ENCODE measurements around the gene DHX34.

The DHX34 gene

GRCh38 chr19:47315125-47315821 lies 33.8 kb upstream of the DHX34 start:
- peaks cover 0 to 24% (median 6%) of the 10 kb centered on the region in 5 experiments for H3K27me3 ChIP-seq (replicated peaks in 2 of 5; ENCODE audit: control insufficient read depth in 4 of 5, insufficient read depth in 5 of 5, low read length in 4 of 5)
- DNase-seq = peak; percentile 39 to 78 (median 73)
- H3K4me1 ChIP-seq (ENCODE audit: control extremely low read depth in 1 of 4, control insufficient read depth in 4 of 4, insufficient read depth in 4 of 4, low read length in 3 of 4) = peaks cover 0 to 6% (median 2%) of the 10 kb centered on the region in 4 experiments
- POLR2A ChIA-PET = no interaction called here
- 47% methylated on average over 10 of the region's 12 CpGs for WGBS (ENCODE audit: insufficient coverage)
- no peaks in the 10 kb centered on the region for H3K9me3 ChIP-seq (ENCODE audit: control extremely low read depth in 1 of 5, control insufficient read depth in 4 of 5, insufficient read depth in 2 of 5, low read depth in 1 of 5, low read length in 4 of 5)
- H3K36me3 ChIP-seq (ENCODE audit: control insufficient read depth in 4 of 4, insufficient read depth in 4 of 4, low read length in 3 of 4) = no peaks in the 10 kb centered on the region
- H3K4me3 ChIP-seq (ENCODE audit: control insufficient read depth in 1 of 7, extremely low read depth in 1 of 7, insufficient read depth in 4 of 7, low read depth in 2 of 7, low read length in 6 of 7) = no peak overlapping the region
- CTCF ChIA-PET = interaction anchor here (0.7 to 1.6 kb wide), 4 partner anchors 9 to 31 kb away, joined by 3 to 4 read pairs (median 4); no protein-coding TSS in a partner anchor
- peak overlapping the region in 1 of 2 experiments; percentile 41 for H3K27ac ChIP-seq (ENCODE audit: insufficient read depth in 1 of 2, low read depth in 1 of 2, low read length in 2 of 2, poor library complexity in 1 of 2, severe bottlenecking in 2 of 2)

- no peak for DNase-seq
- 100% methylated on average over 3 of the region's 4 CpGs for WGBS (ENCODE audit: insufficient coverage)
- Histone ChIP-seq H3K36me3 (ENCODE audit: control insufficient read depth in 4 of 4, insufficient read depth in 4 of 4, low read length in 3 of 4) (no peaks in the 10 kb centered on the region), H3K27me3 (replicated peaks in 2 of 5; ENCODE audit: control insufficient read depth in 4 of 5, insufficient read depth in 5 of 5, low read length in 4 of 5) (peaks cover 0 to 16% (median 2%) of the 10 kb centered on the region in 5 experiments), H3K9me3 (ENCODE audit: control extremely low read depth in 1 of 5, control insufficient read depth in 4 of 5, insufficient read depth in 2 of 5, low read depth in 1 of 5, low read length in 4 of 5) (peaks cover 0 to 4% (median 0%) of the 10 kb centered on the region in 5 experiments), H3K4me1 (ENCODE audit: control extremely low read depth in 1 of 4, control insufficient read depth in 4 of 4, insufficient read depth in 4 of 4, low read length in 3 of 4) (peaks cover 0 to 6% (median 2%) of the 10 kb centered on the region in 4 experiments), H3K27ac (ENCODE audit: insufficient read depth in 1 of 2, low read depth in 1 of 2, low read length in 2 of 2, poor library complexity in 1 of 2, severe bottlenecking in 2 of 2) (no peak overlapping the region), H3K4me3 (ENCODE audit: control insufficient read depth in 1 of 7, extremely low read depth in 1 of 7, insufficient read depth in 4 of 7, low read depth in 2 of 7, low read length in 6 of 7) (no peak overlapping the region)
- ChIA-PET CTCF (interaction anchor here (0.9 to 1.7 kb wide), 3 partner anchors 11 to 32 kb away, joined by 4 to 5 read pairs (median 5); no protein-coding TSS in a partner anchor), POLR2A (no interaction called here)
Observed at GRCh38 chr19:47316513-47316912, 32.6 kb upstream of the DHX34 start.

GRCh38 chr19:47319923-47320871 lies 28.9 kb upstream of the DHX34 start:
- peaks cover 0 to 21% (median 2%) of the 10 kb centered on the region in 5 experiments for H3K27me3 ChIP-seq (replicated peaks in 2 of 5; ENCODE audit: control insufficient read depth in 4 of 5, insufficient read depth in 5 of 5, low read length in 4 of 5)
- peaks cover 2 to 14% (median 9%) of the 10 kb centered on the region in 4 experiments for H3K4me1 ChIP-seq (ENCODE audit: control extremely low read depth in 1 of 4, control insufficient read depth in 4 of 4, insufficient read depth in 4 of 4, low read length in 3 of 4)
- DNase-seq = no peak
- H3K9me3 ChIP-seq (ENCODE audit: control extremely low read depth in 1 of 5, control insufficient read depth in 4 of 5, insufficient read depth in 2 of 5, low read depth in 1 of 5, low read length in 4 of 5) = peaks cover 0 to 4% (median 0%) of the 10 kb centered on the region in 5 experiments
- no peaks in the 10 kb centered on the region for H3K36me3 ChIP-seq (ENCODE audit: control insufficient read depth in 4 of 4, insufficient read depth in 4 of 4, low read length in 3 of 4)
- ChIA-PET CTCF (interaction anchor here (1.4 kb wide), 1 partner anchor 20 kb away, joined by 3 read pairs; no protein-coding TSS in a partner anchor), POLR2A (no interaction called here)
- H3K4me3 ChIP-seq (ENCODE audit: control insufficient read depth in 1 of 7, extremely low read depth in 1 of 7, insufficient read depth in 4 of 7, low read depth in 2 of 7, low read length in 6 of 7) = no peak overlapping the region
- 95% methylated on average over 46 of the region's 46 CpGs for WGBS (ENCODE audit: insufficient coverage)
- H3K27ac ChIP-seq (ENCODE audit: insufficient read depth in 1 of 2, low read depth in 1 of 2, low read length in 2 of 2, poor library complexity in 1 of 2, severe bottlenecking in 2 of 2) = no peak overlapping the region

GRCh38 chr19:47321630-47322029 lies 27.5 kb upstream of the DHX34 start:
- no peak for DNase-seq
- Histone ChIP-seq H3K36me3 (ENCODE audit: control insufficient read depth in 4 of 4, insufficient read depth in 4 of 4, low read length in 3 of 4) (no peaks in the 10 kb centered on the region), H3K4me3 (ENCODE audit: control insufficient read depth in 1 of 7, extremely low read depth in 1 of 7, insufficient read depth in 4 of 7, low read depth in 2 of 7, low read length in 6 of 7) (no peak overlapping the region), H3K9me3 (ENCODE audit: control extremely low read depth in 1 of 5, control insufficient read depth in 4 of 5, insufficient read depth in 2 of 5, low read depth in 1 of 5, low read length in 4 of 5) (peaks cover 0 to 4% (median 0%) of the 10 kb centered on the region in 5 experiments), H3K27ac (ENCODE audit: insufficient read depth in 1 of 2, low read depth in 1 of 2, low read length in 2 of 2, poor library complexity in 1 of 2, severe bottlenecking in 2 of 2) (no peak overlapping the region), H3K27me3 (replicated peaks in 2 of 5; ENCODE audit: control insufficient read depth in 4 of 5, insufficient read depth in 5 of 5, low read length in 4 of 5) (peaks cover 0 to 19% (median 2%) of the 10 kb centered on the region in 5 experiments), H3K4me1 (ENCODE audit: control extremely low read depth in 1 of 4, control insufficient read depth in 4 of 4, insufficient read depth in 4 of 4, low read length in 3 of 4) (peaks cover under 1 to 10% (median 8%) of the 10 kb centered on the region in 4 experiments)
- CTCF ChIA-PET = interaction anchor here (1.4 to 1.6 kb wide), 2 partner anchors 14 to 22 kb away, joined by 3 to 5 read pairs; no protein-coding TSS in a partner anchor
- POLR2A ChIA-PET = interaction anchor here (0.6 kb wide), 1 partner anchor 69 kb away, joined by 3 read pairs; no protein-coding TSS in a partner anchor
- no CpG with 5 or more reads among the region's 1 CpG for WGBS (ENCODE audit: insufficient coverage)

GRCh38 chr19:47322058-47322457 lies 27.1 kb upstream of the DHX34 start:
- Histone ChIP-seq H3K4me1 (ENCODE audit: control extremely low read depth in 1 of 4, control insufficient read depth in 4 of 4, insufficient read depth in 4 of 4, low read length in 3 of 4) (peaks cover 0 to 10% (median 8%) of the 10 kb centered on the region in 4 experiments), H3K27ac (ENCODE audit: insufficient read depth in 1 of 2, low read depth in 1 of 2, low read length in 2 of 2, poor library complexity in 1 of 2, severe bottlenecking in 2 of 2) (no peak overlapping the region), H3K9me3 (ENCODE audit: control extremely low read depth in 1 of 5, control insufficient read depth in 4 of 5, insufficient read depth in 2 of 5, low read depth in 1 of 5, low read length in 4 of 5) (peaks cover 0 to 4% (median 0%) of the 10 kb centered on the region in 5 experiments), H3K4me3 (ENCODE audit: control insufficient read depth in 1 of 7, extremely low read depth in 1 of 7, insufficient read depth in 4 of 7, low read depth in 2 of 7, low read length in 6 of 7) (no peak overlapping the region), H3K27me3 (replicated peaks in 2 of 5; ENCODE audit: control insufficient read depth in 4 of 5, insufficient read depth in 5 of 5, low read length in 4 of 5) (peaks cover 0 to 19% (median 2%) of the 10 kb centered on the region in 5 experiments), H3K36me3 (ENCODE audit: control insufficient read depth in 4 of 4, insufficient read depth in 4 of 4, low read length in 3 of 4) (no peaks in the 10 kb centered on the region)
- ChIA-PET CTCF (interaction anchor here (1.4 to 1.6 kb wide), 2 partner anchors 13 to 22 kb away, joined by 3 to 5 read pairs; no protein-coding TSS in a partner anchor), POLR2A (interaction anchor here (0.6 kb wide), 1 partner anchor 68 kb away, joined by 3 read pairs; no protein-coding TSS in a partner anchor)
- DNase-seq = peak in 2 of 3 donors; percentile 42 to 56
- 80% methylated on average over 1 of the region's 2 CpGs for WGBS (ENCODE audit: insufficient coverage)

GRCh38 chr19:47323409-47323808 lies 25.7 kb upstream of the DHX34 start:
- CTCF ChIA-PET = interaction anchor here (0.7 to 1.6 kb wide), 3 partner anchors 12 to 193 kb away, joined by 3 to 5 read pairs (median 3); no protein-coding TSS in a partner anchor
- Histone ChIP-seq H3K36me3 (ENCODE audit: control insufficient read depth in 4 of 4, insufficient read depth in 4 of 4, low read length in 3 of 4) (no peaks in the 10 kb centered on the region), H3K9me3 (ENCODE audit: control extremely low read depth in 1 of 5, control insufficient read depth in 4 of 5, insufficient read depth in 2 of 5, low read depth in 1 of 5, low read length in 4 of 5) (peaks cover 0 to 4% (median 0%) of the 10 kb centered on the region in 5 experiments), H3K4me3 (ENCODE audit: control insufficient read depth in 1 of 7, extremely low read depth in 1 of 7, insufficient read depth in 4 of 7, low read depth in 2 of 7, low read length in 6 of 7) (no peak overlapping the region), H3K27me3 (replicated peaks in 2 of 5; ENCODE audit: control insufficient read depth in 4 of 5, insufficient read depth in 5 of 5, low read length in 4 of 5) (peaks cover 0 to 19% (median 2%) of the 10 kb centered on the region in 5 experiments), H3K4me1 (ENCODE audit: control extremely low read depth in 1 of 4, control insufficient read depth in 4 of 4, insufficient read depth in 4 of 4, low read length in 3 of 4) (peaks cover 0 to 10% (median 8%) of the 10 kb centered on the region in 4 experiments), H3K27ac (ENCODE audit: insufficient read depth in 1 of 2, low read depth in 1 of 2, low read length in 2 of 2, poor library complexity in 1 of 2, severe bottlenecking in 2 of 2) (no peak overlapping the region)
- 93% methylated on average over 8 of the region's 8 CpGs for WGBS (ENCODE audit: insufficient coverage)
- no peak for DNase-seq
- POLR2A ChIA-PET = no interaction called here
